GM18511 (cell line): Measurements from ENCODE around the gene HLCS.

Experiments used
- ATAC-seq: cut with Tn5 transposase; IDR thresholded peaks from one replicate; pipeline ENCODE4 v1.9.1; 2021; ENCODE audit warnings: mild to moderate bottlenecking, moderate library complexity; ENCODE audit not compliant: unreplicated experiment

Gene HLCS

GRCh38 chr21:36916718-36917117 lies 49.8 kb downstream of the HLCS start:
- ATAC-seq, result no peak

GRCh38 chr21:36915696-36916245 lies 50.7 kb downstream of the HLCS start:
- no peak for ATAC-seq

- no peak for ATAC-seq
These were observed 51.3 kb downstream of the HLCS start for GRCh38 chr21:36915014-36915695.

- no peak for ATAC-seq
These were observed 52.0 kb downstream of the HLCS start for GRCh38 chr21:36914244-36915013.

GRCh38 chr21:36913247-36914169 lies 53.0 kb downstream of the HLCS start:
- ATAC-seq, result no peak

GRCh38 chr21:36910581-36911307 lies 55.7 kb downstream of the HLCS start:
- no peak for ATAC-seq

- ATAC-seq, result no peak
These were observed 56.4 kb downstream of the HLCS start for GRCh38 chr21:36909901-36910561.

- no peak for ATAC-seq
These were observed 57.0 kb downstream of the HLCS start for GRCh38 chr21:36909423-36909822.

GRCh38 chr21:36908260-36908908 lies 58.1 kb downstream of the HLCS start:
- no peak for ATAC-seq

GRCh38 chr21:36904093-36904666 lies 62.3 kb downstream of the HLCS start:
- no peak for ATAC-seq

- no peak for ATAC-seq
These were observed 63.7 kb downstream of the HLCS start for GRCh38 chr21:36902793-36903192.

GRCh38 chr21:36902331-36902730 lies 64.1 kb downstream of the HLCS start:
- no peak for ATAC-seq

- no peak for ATAC-seq
These were observed 64.9 kb downstream of the HLCS start for GRCh38 chr21:36901575-36901974.

GRCh38 chr21:36893581-36893980 lies 72.9 kb downstream of the HLCS start:
- ATAC-seq, result no peak

- no peak for ATAC-seq
These were observed 74.3 kb downstream of the HLCS start for GRCh38 chr21:36892201-36892600.

GRCh38 chr21:36891692-36892091 lies 74.8 kb downstream of the HLCS start:
- ATAC-seq, result no peak

GRCh38 chr21:36891121-36891520 lies 75.3 kb downstream of the HLCS start:
- no peak for ATAC-seq

GRCh38 chr21:36890086-36890485 lies 76.4 kb downstream of the HLCS start:
- no peak for ATAC-seq

- ATAC-seq, result no peak
These were observed 77.1 kb downstream of the HLCS start for GRCh38 chr21:36889401-36889800.
